Astrocyte (in vitro differentiated cells and primary cell): Measurements from ENCODE around the gene SH3RF1. TPM values are rescaled to one million over a fixed set of nuclear protein-coding genes. Genes with fewer than 3 reads are reported as not detected.
A peak's percentile ranks its signal among the peaks of the same experiment; 100 is the strongest.

Source experiments
- DNase-seq: peaks from one replicate; pipeline ENCODE4 v3.0.0-alpha.2; 2010; ENCODE audit warnings: low read depth
- FAIRE-seq: peaks from 2 replicates; lab custom pipeline; 2011; peaks lifted over from hg19 to GRCh38; lab: Jason Lieb, UNC
- H2AFZ ChIP-seq: 2 replicates; pipeline ENCODE4 v1.6.0; 2012; ENCODE audit warnings: low read depth, low read length, inconsistent platforms
- H3K27ac ChIP-seq: 2 replicates; pipeline ENCODE4 v1.5.1; 2011; ENCODE audit warnings: low read depth, low read length, inconsistent platforms
- H3K27me3 ChIP-seq: 2 replicates; pipeline ENCODE4 v1.6.0; 2011; ENCODE audit warnings: low read length, inconsistent platforms; ENCODE audit not compliant: insufficient read depth
- H3K36me3 ChIP-seq: 2 replicates; pipeline ENCODE4 v1.5.1; 2011; ENCODE audit warnings: low read length, inconsistent platforms; ENCODE audit not compliant: insufficient read depth
- H3K4me1 ChIP-seq: 2 replicates; pipeline ENCODE4 v1.5.1; 2011; ENCODE audit warnings: low read length, inconsistent platforms; ENCODE audit not compliant: insufficient read depth
- H3K4me2 ChIP-seq: 2 replicates; pipeline ENCODE4 v1.6.0; 2012; ENCODE audit warnings: low read length, inconsistent platforms
- H3K4me3 ChIP-seq: 2 replicates; pipeline ENCODE4 v1.5.1; 2011; ENCODE audit warnings: low read depth, mild to moderate bottlenecking, low read length, inconsistent platforms; ENCODE audit not compliant: insufficient read depth
- H3K79me2 ChIP-seq: 2 replicates; pipeline ENCODE4 v1.6.0; 2012; ENCODE audit warnings: mild to moderate bottlenecking, low read length, inconsistent platforms; ENCODE audit not compliant: insufficient read depth
- H3K9ac ChIP-seq: 2 replicates; pipeline ENCODE4 v1.6.0; 2012; ENCODE audit warnings: mild to moderate bottlenecking, low read length, inconsistent platforms
- H3K9me3 ChIP-seq: 2 replicates; pipeline ENCODE4 v1.5.1; 2012; ENCODE audit warnings: low read depth, mild to moderate bottlenecking, low read length, inconsistent platforms; ENCODE audit not compliant: insufficient read depth
- H4K20me1 ChIP-seq: 2 replicates; pipeline ENCODE4 v1.6.0; 2012; ENCODE audit warnings: low read length, inconsistent platforms; ENCODE audit not compliant: insufficient read depth
- H3K27ac Mint-ChIP-seq: one replicate; pipeline ENCODE4 v1.8.0; 2021; ENCODE audit warnings: mild to moderate bottlenecking, mixed read lengths; ENCODE audit not compliant: unreplicated experiment
- H3K27me3 Mint-ChIP-seq: one replicate; pipeline ENCODE4 v1.8.0; 2021; ENCODE audit warnings: low read depth, mixed read lengths; ENCODE audit not compliant: unreplicated experiment
- H3K36me3 Mint-ChIP-seq: one replicate; pipeline ENCODE4 v1.8.0; 2021; ENCODE audit warnings: low read depth, mixed read lengths; ENCODE audit not compliant: unreplicated experiment
- H3K4me1 Mint-ChIP-seq: one replicate; pipeline ENCODE4 v1.8.0; 2021; ENCODE audit warnings: low read depth, mixed read lengths; ENCODE audit not compliant: unreplicated experiment
- H3K4me3 Mint-ChIP-seq: one replicate; pipeline ENCODE4 v1.8.0; 2021; ENCODE audit warnings: mild to moderate bottlenecking, moderate library complexity, mixed read lengths; ENCODE audit not compliant: unreplicated experiment
- H3K9me3 Mint-ChIP-seq: one replicate; pipeline ENCODE4 v1.8.0; 2021; ENCODE audit warnings: mild to moderate bottlenecking, mixed read lengths; ENCODE audit not compliant: unreplicated experiment
- CTCF ChIP-seq: IDR thresholded peaks from 2 replicates; pipeline ENCODE4 v1.5.1; 2011; ENCODE audit warnings: low read depth, mild to moderate bottlenecking, inconsistent platforms, low read length, moderate library complexity; ENCODE audit not compliant: insufficient read depth
- EZH2 ChIP-seq: IDR thresholded peaks from 2 replicates; pipeline ENCODE4 v1.6.1; 2012; ENCODE audit warnings: mild to moderate bottlenecking, low read length, inconsistent platforms; ENCODE audit not compliant: insufficient read depth
- total RNA-seq: library from RNA; stranded (reverse); gene quantifications from 2 replicates; pipeline ENCODE4 v1.2.1, GENCODE V29; 2021

Gene SH3RF1
- total RNA-seq, 1 donor from 2014 or later, result 25.9 TPM

DNA sequence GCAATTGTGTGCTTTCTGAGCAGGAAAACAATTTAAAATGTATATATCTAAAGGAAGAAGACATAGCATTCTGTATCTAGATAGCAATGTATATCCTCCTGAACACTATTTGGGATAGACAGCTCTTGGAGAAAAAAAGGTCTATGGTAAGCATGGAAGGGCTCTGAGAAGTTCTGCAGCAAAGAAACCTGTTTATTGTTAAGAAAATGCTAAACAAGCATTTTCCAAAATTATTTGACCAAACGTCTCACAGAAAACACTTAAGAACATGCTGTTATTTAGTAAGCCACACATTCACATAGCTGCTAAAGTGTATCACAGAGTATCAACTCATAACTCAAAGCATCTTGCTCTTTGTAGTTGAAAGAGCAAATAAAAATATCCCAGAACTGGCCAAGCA is 67.9 kb downstream of the SH3RF1 start:
- Mint-ChIP-seq H3K9me3 (no peaks in the 10 kb centered on the region), H3K27ac (no peak overlapping the region), H3K4me1 (peaks cover 25% of the 10 kb centered on the region), H3K36me3 (peaks cover 3% of the 10 kb centered on the region), H3K27me3 (no peaks in the 10 kb centered on the region), H3K4me3 (no peak overlapping the region)
- Histone ChIP-seq H3K27ac (no peak overlapping the region), H3K4me1 (peaks cover 6% of the 10 kb centered on the region), H3K9me3 (no peaks in the 10 kb centered on the region), H3K36me3 (peaks cover 1% of the 10 kb centered on the region), H2AFZ (no peak overlapping the region), H3K9ac (no peak overlapping the region), H3K79me2 (peaks cover 98% of the 10 kb centered on the region), H4K20me1 (peaks cover 62% of the 10 kb centered on the region), H3K4me2 (no peak overlapping the region), H3K27me3 (no peaks in the 10 kb centered on the region), H3K4me3 (no peak overlapping the region)
- DNase-seq (no peak), FAIRE-seq (peak; percentile 20)
- no peak for TF ChIP-seq CTCF

GRCh38 chr4:169202145-169202699 is 68.5 kb downstream of the SH3RF1 start:
- no peaks in the 10 kb centered on the region for H3K9me3 ChIP-seq
- H2AFZ ChIP-seq, result no peak overlapping the region
- no peaks in the 10 kb centered on the region for H3K9me3 Mint-ChIP-seq
- H3K9ac ChIP-seq, result peak overlapping the region; percentile 4
- peak overlapping the region; percentile 8 for H3K4me2 ChIP-seq
- peaks cover 97% of the 10 kb centered on the region for H3K79me2 ChIP-seq
- H3K36me3 Mint-ChIP-seq, result peaks cover 3% of the 10 kb centered on the region
- H3K27me3 Mint-ChIP-seq, result no peaks in the 10 kb centered on the region
- peaks cover 3% of the 10 kb centered on the region for H3K36me3 ChIP-seq
- peaks cover 19% of the 10 kb centered on the region for H3K4me1 Mint-ChIP-seq
- H4K20me1 ChIP-seq, result peaks cover 56% of the 10 kb centered on the region
- H3K4me3 Mint-ChIP-seq, result no peak overlapping the region
- peaks cover 6% of the 10 kb centered on the region for H3K4me1 ChIP-seq
- peak overlapping the region; percentile 42 for H3K27ac Mint-ChIP-seq
- FAIRE-seq, result no peak
- TF ChIP-seq EZH2, result no peak
- no peak for TF ChIP-seq CTCF
- H3K4me3 ChIP-seq, result no peak overlapping the region
- peak overlapping the region; percentile 40 for H3K27ac ChIP-seq
- DNase-seq, result no peak
- H3K27me3 ChIP-seq, result no peaks in the 10 kb centered on the region
